NCI-H524 treated with DMSO at 0.1 percent for 48 hours (cell line): ENCODE data around the gene TAGLN2.
"Not testable (repeated sequence)": the region's sequence is repeated elsewhere in the genome, so short reads cannot be mapped to it uniquely, and the experiment has no call there.

Source experiments
- DNase-seq: peaks from one replicate; lab custom pipeline; 2025; lab: John Stamatoyannopoulos, UW

Gene TAGLN2

DNA sequence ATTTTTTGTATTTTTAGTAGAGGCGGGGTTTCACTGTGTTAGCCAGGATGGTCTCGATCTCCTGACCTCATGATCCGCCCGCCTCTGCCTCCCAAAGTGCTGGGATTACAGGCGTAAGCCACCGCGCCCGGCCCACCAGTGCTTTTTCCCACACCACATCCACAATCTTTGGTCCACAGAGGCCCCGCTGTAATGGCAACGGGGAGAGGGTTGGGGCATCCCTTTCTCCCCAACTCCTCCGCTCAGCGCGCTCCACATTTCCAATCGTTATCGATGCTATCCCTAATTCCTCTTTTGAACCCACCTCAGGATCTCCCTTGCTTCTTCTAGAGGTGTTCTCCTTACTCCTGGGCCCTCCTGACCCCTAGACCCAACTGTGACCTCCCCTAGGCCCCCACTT, 25.7 kb downstream of the TAGLN2 start:
- DNase-seq: not testable (repeated sequence)

DNA sequence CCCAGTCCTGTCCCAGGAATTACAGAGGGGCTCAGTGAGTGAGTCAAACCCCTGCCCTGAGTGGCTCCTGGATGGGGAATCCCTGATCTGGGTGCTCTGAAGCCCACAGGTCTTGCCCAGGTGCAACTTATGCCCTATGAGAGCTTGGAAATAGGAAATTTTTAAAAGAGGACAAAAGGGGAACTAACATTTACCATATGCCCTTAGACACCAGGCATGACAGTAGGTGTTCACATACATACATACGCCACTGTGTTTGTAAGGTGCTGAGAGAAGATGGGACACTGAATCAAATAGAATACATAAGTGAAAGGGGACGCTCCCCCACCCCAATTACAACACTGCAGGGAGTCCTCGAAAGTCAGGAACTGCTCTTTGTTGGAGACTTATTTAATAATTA, 26.8 kb downstream of the TAGLN2 start:
- DNase-seq: no peak

DNA sequence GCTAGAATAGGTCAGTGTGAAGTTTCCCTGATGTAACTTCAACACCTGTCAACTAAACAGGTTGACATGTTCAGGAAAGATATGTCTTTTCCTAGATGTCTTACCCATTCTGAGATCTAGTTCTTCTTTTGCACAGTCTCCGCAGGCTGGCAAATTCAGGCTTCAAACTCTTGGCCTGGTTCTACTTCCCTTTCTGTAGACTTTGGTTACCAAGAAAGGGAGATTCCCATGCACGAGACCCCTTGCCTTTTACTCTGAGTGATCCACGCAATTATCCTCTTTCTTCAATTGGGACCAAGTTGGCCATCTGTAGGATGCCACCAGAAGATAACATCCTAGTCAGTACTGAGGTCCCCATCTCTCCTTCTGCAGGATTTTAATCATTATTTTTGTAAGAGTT, 27.3 kb downstream of the TAGLN2 start:
- no peak for DNase-seq

DNA sequence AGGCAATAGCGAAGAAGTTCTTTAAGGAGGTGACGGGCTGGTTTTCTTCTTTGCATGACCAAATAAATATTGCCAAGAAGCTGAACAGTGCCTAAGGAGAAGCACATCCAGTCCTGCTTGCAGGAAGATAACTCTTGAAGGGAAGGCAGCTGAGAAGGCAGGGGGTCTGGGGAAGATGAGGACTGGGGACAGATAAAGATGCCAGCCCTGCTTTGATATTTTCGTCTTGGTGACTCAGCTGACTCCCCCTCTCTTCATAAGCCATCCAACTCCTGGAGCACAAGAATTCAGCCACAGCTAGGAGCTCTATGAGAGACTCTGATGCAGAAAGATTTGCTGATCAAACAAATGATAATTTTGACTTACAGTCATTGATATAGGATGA, 28.8 kb downstream of the TAGLN2 start:
- no peak for DNase-seq

DNA sequence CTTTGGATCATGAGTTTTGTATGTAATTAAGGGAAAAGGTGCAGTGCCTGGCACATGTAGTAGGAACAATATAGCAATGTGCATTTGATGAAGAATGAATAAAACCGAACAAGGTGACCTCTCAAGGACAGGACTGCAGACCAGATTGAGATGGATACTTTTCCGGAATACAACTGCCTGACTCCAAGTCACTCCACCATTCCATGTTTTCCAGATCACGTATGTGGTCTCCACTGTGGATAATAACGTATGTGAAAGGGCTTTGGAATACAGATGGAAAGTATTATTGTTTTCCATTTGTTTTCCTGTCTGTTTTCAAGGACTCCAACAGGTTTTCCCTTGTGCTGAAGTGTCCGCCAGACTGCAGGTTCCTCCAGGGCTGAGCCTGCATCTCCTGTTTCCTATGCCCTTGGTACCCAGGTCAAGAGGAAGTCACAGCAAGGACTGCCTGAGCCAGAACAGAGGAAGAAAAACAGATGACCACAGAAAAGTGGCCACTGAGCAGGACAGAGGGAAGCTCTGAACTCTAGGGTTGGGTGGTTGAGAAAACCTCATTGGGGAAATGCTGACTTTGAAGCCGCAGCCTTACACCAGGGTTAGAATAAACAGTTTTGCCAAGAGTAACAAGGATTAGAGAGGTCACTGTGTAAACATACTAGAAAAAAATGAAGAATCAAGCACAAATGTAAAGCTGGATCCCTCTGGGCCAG, 29.3 kb downstream of the TAGLN2 start:
- DNase-seq: no peak

DNA sequence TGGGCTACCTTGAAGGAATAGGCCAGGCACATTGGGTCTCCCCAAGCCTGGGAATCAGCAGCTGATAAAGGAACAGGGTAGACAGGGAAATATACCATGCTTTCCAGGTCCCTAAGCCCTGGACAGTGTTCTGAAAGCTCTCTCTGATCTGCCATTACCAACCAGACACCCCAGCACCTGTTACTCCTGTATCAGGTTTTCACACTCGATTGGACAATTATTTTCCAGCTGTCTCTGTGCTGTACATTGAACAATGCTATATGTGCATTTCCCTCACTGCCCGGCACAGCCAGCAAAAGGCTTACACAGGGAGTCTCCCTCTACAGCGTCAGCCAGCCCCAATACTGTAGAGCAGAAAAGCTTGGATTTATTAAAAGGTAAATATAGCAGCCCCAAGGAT, 30.0 kb downstream of the TAGLN2 start:
- DNase-seq: no peak

DNA sequence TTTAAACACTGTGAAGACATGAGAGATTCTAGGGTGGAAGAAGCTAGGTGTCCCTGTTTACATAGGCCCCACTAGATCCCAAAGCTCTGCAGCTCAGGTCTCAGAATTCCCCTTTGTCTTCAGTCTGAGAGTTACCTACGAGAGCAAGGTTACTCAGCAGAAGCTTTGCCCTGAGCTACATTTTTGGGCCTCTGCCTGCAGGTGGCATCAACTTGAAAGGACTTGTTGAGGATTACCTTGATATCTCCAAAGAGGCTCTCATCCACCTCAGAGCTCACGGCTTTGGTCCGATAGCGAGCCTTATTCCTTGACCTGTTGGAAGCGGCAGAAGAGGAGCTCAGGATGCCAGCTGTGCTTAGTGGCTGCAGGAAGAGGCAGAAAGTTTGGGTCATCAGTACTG, 32.4 kb downstream of the TAGLN2 start:
- DNase-seq: no peak

DNA sequence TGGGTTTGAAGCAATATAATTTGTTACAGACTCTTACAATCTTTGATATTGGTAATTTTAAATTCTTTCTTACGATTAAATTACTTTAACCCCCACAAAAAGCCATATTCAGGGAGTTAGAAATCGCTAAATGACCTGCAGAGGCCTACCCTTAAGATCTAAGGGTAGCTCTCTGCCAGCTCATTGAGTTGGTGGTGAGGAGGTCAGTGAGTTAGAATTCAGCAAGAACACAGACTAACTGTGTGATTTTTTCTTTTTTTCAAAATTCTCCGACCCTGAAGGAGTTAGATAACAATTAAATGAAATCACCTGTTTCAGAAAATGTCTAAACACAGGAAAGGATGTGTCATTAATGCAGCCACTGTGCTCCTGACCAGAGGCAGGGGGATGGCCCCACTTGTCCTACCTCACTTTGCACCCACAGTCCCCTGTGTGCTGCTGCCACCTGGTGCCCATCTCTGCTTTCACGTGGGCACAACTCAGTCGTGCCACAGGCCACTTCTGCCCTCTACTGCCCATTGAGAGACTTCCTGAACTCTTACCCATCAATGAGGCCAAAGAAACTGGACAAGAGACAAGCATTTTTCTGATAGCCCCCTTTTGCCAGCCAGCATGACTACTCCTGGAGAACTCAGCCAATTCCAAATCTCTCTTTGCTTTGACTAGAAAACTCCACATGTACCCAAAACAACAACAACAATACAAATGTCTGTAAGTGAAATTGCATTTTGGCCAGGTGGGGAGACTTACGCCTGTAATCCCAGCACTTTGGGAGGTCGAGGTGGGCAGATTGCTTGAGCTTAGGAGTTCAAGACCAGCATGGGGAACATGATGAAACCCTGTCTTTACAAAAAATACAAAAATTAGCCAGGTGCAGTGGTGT, 33.8 kb downstream of the TAGLN2 start:
- no peak for DNase-seq

DNA sequence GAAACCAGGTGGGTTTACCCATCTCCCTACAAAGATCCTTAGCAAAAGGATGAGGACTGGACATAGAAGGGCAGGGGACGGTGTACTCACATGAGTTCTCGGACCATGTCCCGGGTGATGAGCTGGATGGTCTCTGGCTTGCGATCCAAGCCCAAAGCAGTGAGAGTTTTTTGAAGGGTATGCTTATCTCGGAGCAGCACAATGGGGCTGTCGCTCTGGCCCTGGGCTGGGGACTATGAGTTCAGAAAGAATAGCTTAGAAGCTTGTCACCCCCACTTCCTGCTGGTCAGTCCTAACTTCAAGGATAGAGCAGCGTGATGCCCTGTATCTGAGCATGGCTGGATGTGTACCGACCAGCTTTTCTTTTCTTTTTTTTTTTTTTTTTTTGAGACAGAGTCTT, 34.9 kb downstream of the TAGLN2 start:
- no peak for DNase-seq

DNA sequence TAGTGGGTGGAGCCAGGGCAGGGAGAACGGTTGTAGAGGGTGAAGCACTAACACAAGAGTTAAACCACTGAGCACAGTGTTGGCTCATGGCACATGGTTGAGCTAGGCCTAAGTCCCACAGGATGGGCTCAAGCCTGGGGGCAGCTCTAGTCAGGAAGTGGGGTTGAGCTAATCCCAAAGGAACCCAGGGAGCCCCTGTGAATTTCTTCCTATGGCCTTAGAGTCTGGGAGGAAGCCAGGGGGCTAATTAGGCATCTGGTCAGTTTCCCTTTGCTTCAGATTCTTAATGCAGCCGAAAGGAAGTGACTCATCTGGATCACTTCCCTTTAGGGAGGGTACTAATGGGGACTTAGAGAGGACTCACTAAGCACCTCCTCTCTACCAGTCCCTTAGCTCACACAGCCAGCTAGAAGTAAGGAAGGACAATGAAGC, 35.5 kb downstream of the TAGLN2 start:
- DNase-seq: no peak

DNA sequence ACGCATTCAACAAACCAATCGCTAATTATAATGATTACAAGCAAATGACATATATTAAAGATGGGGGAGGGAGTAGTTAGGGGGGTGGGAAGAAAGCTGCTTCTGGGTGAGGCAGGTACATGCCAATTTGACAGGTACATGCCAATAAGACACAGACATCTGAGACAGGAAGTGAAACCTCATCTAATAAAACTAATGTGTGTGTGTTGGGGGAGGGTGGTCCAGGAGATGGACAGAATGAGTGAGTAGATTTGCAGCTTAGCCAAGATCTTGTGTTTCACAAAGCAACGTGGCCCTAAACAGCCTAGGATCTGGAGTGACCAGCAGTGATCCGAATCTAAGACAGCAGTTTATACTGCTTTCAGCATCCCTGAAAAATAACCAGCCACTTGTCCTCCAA, 36.1 kb downstream of the TAGLN2 start:
- no peak for DNase-seq

DNA sequence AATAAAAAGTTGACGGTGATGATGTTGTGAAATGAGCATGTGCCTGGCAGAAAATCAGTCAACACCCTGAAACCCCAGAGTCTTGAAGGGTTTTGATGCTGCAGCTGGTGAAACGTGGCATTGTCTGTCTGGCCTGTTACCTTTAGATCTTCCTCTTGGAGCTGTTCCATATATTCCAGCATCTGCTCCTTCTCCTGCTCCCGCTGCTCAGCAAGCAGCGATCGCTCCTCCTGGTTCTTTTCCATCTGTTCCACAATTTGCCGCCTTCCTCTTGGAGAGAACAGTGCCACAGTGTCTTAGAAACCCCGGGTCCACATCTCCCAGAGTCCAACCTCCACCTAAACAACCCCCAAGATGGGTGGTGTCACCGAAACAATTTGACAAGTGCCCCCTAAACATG, 41.0 kb downstream of the TAGLN2 start:
- peak; percentile 44 for DNase-seq

DNA sequence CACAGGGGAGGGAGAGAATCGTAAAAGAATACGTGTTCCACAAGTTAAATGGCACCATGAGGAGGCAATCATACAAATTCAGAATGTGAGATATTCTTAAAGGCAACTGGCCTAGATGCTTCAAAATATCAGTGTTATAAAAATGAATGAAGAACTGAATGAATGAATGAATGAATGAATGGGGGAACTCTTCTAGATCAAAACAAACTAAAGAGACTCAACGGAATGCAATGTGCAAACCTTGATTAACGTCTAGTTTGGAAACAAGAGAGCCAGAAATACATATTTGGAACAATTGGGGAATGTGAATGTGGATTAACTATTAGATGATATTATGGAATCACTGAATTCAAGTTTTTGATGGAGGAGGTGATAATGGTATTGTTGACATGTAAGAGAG, 42.2 kb downstream of the TAGLN2 start:
- DNase-seq: no peak

DNA sequence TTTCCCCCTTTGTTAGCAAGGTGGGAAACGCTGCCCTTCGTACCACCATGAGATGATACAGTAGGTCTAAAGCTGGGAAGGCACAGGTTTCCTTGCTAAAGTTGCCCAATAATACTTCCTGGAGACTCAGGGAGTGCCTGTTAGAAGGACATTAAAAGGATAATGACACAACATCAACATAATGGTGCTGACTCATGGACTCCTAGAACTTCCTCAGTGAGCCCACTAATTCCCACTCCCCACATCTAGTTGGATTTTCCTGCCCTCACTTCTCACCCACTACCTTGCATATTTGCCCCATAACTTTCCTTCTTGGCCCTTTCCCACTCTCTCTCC, 42.8 kb downstream of the TAGLN2 start:
- DNase-seq: no peak

DNA sequence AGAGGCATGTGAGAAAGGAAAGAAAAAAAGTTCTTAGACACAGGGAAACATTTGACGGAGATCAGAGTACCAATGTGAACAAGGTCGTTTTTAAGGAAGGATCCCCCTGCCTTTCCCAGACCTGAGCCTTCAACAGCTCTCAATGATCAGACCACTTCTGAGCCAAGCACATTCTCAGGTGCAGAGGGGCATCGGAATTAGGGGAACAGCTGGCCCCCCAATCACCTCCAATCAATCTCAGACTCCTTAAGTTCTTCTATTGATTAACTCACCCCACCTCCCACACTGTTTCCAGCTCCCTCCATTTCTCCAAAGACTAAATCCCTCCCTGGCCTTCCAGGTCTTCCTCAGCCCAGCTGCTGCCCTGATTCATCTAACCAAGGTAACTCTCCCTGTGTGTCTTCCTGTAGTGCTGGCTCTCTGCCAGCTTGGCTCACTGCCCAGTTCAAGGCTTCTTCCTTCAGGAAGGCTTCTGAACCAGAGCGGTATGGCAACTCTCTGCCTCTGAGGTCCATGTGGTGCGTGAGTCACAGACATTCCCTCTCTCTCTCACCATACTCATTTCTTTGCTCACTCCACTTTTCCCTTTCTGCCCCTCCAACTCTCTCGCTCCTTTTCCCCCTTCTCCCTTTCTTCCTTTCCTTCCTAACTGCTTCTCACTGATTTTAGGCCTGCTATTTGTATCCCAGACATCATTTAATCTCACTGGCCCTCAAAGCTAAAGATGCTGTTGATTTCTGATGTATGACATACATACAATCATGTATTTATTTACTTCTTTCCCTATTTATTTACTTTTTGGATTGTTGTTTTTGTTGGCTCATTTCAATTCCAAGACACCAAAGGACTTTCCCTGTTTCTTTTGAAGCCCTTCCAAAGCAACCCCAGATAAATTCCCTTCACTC, 43.4 kb downstream of the TAGLN2 start:
- DNase-seq: peak; percentile 79

DNA sequence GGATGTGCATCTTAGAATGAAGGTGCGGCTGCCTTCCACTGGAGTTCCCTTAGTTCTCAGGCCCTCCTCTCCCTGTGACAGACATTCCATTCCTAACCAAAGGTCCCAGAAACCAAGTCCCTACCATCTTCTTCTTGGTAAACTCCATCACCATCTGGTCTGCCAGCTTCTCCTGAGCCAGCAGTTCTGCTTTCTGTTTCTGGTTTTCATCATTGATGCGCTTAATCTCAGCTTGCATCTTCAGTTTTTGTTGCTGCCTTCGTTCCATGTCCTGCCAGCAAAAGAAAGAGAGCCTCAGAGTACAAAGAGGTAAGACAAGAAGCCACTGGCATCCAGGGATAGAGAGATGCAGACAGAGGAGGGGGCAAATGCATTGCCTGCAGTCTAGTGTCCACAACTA, 44.9 kb downstream of the TAGLN2 start:
- no peak for DNase-seq

DNA sequence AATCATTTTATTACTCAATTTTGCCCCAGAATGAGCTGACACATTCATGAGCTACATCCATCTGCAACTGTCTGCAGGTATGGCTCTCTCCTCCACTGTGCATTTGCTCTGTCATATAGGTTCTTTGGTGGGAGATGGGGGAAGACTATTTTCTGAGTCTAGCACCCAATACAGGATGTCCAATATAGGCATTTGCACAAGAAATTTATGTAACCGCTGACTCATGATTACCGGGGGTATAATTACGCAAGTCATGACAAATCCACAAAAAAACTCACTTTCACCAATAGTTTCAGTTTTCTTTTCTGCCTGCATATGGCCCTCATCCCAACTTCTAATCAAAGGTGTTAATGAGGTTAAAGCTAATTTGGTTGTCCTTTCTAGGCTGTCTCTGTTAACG, 45.3 kb downstream of the TAGLN2 start:
- no peak for DNase-seq

DNA sequence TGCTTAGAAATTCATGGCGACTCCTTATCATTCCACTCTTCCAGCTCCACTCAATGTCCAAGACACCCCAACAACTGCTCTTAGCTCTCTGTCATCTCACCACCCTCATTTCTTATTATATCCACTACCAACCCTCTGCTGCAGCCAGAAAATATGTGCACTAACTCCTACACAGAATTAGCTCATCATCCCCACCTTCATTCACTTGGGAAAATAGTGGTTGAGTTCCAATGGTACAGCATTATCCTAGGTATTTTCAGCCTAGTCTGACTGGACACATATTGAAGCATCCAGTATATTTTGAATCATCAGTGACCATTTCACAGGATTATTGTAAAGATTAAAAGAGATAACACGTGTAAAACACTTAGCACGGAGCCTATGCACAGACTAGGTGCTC, 46.2 kb downstream of the TAGLN2 start:
- no peak for DNase-seq

DNA sequence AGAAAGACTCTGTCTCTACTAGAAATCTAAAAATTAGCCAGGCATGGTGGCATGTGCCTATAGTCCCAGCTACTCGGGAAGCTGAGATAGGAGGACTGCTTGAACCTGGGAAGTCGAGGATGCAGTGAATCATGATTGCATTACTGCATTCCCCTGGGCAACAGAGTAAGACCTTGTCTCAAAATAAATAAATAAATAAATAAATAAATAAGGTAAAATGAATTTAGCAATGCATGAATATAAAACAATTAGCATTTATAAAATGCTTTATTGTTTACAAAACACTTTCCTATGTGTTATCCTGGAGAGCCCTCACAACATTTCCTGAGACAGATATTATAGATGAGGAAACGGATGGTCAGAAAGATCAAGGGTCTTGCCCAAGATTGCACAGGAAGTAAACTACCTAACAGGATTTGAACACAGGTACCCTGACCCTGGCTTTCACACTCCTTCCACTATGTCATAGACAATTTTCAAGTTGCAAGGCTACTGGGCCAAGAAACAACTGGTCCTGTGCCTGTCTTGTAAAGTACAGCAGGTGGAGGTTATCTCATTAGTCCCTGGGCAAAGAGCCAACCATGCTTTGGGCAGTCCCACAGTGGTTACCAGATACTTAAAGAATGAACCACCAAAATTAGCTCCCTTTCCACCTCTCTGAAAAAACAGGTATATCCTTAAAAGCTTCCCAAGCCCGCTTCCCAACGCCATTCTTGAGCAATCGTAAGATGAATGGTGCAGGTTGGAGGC, 47.4 kb downstream of the TAGLN2 start:
- DNase-seq: no peak

DNA sequence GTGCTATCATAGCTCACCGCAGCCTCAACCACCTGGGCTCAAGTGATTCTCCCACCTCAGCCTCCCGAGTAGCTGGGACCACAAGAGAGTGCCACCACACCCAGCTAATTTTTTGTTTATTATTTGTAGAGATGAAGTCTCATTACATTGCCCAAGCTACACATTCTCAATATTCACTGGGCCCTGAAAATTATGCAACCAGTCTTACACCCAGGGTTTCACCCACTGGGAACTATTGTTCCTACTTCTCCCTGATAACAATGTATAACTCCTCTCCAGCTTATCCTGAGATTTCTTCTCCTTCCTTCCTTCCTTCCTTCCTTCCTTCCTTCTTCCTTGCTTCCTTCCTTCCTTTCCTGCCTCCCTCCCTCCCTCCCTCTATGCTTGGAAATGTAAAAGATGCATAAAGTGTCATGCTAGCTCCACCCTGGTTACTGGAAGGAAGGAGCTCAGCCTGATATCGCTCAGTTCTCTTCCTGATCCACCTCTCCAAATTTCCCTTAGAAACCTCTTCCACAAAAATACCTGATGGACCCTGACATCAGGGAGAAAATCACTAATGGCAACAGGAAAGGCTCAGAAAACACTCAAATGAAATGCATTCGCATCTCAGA, 51.7 kb downstream of the TAGLN2 start:
- no peak for DNase-seq

DNA sequence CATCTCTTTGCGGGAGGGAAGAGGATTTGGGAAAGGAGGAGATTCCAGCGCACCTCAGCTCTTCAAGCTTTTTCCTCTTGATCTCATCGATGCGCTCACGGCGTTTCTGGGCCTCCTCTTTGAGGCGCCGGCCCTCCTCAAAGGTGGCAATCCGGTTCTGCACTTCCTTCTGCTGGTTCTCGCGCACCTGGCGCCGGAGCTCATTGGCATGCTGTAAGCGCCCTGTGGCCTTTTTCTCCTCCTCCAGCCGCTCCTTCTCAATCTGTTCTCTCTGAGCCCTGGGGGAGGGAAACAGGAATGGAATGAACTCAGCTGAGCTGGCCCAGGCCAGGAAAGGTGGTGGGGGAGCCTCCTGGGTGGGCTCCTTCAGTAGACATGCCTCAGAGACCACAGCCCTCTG, 52.4 kb downstream of the TAGLN2 start:
- DNase-seq: no peak

DNA sequence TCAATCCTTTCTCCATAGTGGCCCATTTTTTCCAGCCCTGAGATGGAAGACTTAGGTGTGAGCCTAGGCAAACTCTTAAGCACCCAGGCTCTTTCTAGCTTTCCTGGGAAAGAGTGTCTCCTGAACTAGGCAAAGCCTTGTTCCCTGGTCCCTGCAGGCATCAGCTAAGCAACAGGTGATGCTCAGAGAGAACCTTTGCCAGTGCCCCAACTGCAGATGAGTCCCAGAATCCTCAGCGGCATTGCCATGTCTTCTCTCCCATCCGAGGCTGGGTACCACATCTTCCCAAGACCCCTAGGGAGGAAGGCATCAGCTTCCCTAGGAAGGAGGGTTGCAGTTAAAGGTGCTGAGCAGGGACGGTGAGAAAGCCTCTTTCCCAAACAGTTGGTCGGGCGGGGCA, 54.6 kb downstream of the TAGLN2 start:
- DNase-seq: no peak
